ENCODE data around the gene MGAT4C. TPM values are rescaled to one million over a fixed set of nuclear protein-coding genes. Genes with fewer than 3 reads are reported as not detected.

MGAT4C gene
- total and polyA plus RNA-seq, 2 experiments from 2014 or later: 4.5 to 4.7 TPM

- Mint-ChIP-seq H3K36me3 (ENCODE audit: low read depth) (peaks cover 37% of the 10 kb centered on the region), H3K27ac (no peak overlapping the region), H3K4me3 (no peak overlapping the region), H3K27me3 (ENCODE audit: insufficient read depth, low read depth, poor library complexity) (no peaks in the 10 kb centered on the region), H3K9me3 (peaks cover 25% of the 10 kb centered on the region), H3K4me1 (no peaks in the 10 kb centered on the region; the same call in 2 of the 3 replicates)
- Histone ChIP-seq H3K4me2 (no peak overlapping the region), H3K9me2 (ENCODE audit: insufficient read depth) (peaks cover 13% of the 10 kb centered on the region; the same call in 1 of the 2 replicates), H3K4me3 (no peak overlapping the region), H3K79me2 (replicated peaks; ENCODE audit: insufficient read depth) (no peaks in the 10 kb centered on the region), H4K20me1 (replicated peaks; ENCODE audit: insufficient read depth) (no peaks in the 10 kb centered on the region), H2AFZ (no peak overlapping the region), H3K27me3 (ENCODE audit: insufficient read depth) (no peaks in the 10 kb centered on the region), H3K36me3 (ENCODE audit: insufficient read depth) (peaks cover 7% of the 10 kb centered on the region; the same call in 1 of the 2 replicates), H3K27ac (ENCODE audit: low read depth) (no peak overlapping the region), H3K4me1 (ENCODE audit: insufficient read depth) (no peaks in the 10 kb centered on the region), H3F3A (replicated peaks; ENCODE audit: low read depth) (no peaks in the 10 kb centered on the region)
- ATAC-seq: no peak
- no peak for TF ChIP-seq REST (IDR thresholded peaks at IDR 0.05; ENCODE audit: unreplicated experiment)
- TF ChIP-seq ZNF331 (CRISPR knock-in tag; IDR thresholded peaks at IDR 0.05; ENCODE audit: low read depth): no peak
- no peak for TF ChIP-seq STAT1 (IDR thresholded peaks at IDR 0.05; ENCODE audit: unreplicated experiment)
- no peak for TF ChIP-seq EZH2phosphoT487 (IDR thresholded peaks at IDR 0.05; ENCODE audit: unreplicated experiment)
- DNase-seq (ENCODE audit: low spot score): no peak
Observed at GRCh38 chr12:86044396-86044795, 211.8 kb downstream of the MGAT4C start.

GRCh38 chr12:86042062-86042461 is 214.1 kb downstream of the MGAT4C start:
- Histone ChIP-seq H3K27me3 (ENCODE audit: insufficient read depth) (no peaks in the 10 kb centered on the region), H3K9me2 (ENCODE audit: insufficient read depth) (peaks cover 13% of the 10 kb centered on the region; the same call in 1 of the 2 replicates), H3K36me3 (ENCODE audit: insufficient read depth) (peaks cover 7% of the 10 kb centered on the region; the same call in 1 of the 2 replicates), H3K4me1 (ENCODE audit: insufficient read depth) (no peaks in the 10 kb centered on the region), H3F3A (replicated peaks; ENCODE audit: low read depth) (no peaks in the 10 kb centered on the region), H4K20me1 (replicated peaks; ENCODE audit: insufficient read depth) (no peaks in the 10 kb centered on the region), H3K4me2 (no peak overlapping the region), H3K4me3 (no peak overlapping the region), H3K79me2 (replicated peaks; ENCODE audit: insufficient read depth) (no peaks in the 10 kb centered on the region), H3K27ac (ENCODE audit: low read depth) (no peak overlapping the region), H2AFZ (no peak overlapping the region)
- no peak for TF ChIP-seq ETS1 (IDR thresholded peaks at IDR 0.05)
- TF ChIP-seq CTCF (conservative IDR thresholded peaks at IDR 0.05; ENCODE audit: low read depth in 2 of 2): no peak
- peaks cover 44% of the 10 kb centered on the region for H3K9me3 Mint-ChIP-seq
- H3K36me3 Mint-ChIP-seq (ENCODE audit: low read depth): peaks cover 51% of the 10 kb centered on the region
- DNase-seq (ENCODE audit: low spot score): no peak
- no peaks in the 10 kb centered on the region; the same call in 2 of the 3 replicates for H3K4me1 Mint-ChIP-seq
- H3K27ac Mint-ChIP-seq: no peak overlapping the region
- ATAC-seq: no peak
- H3K27me3 Mint-ChIP-seq (ENCODE audit: insufficient read depth, low read depth, poor library complexity): no peaks in the 10 kb centered on the region
- H3K4me3 Mint-ChIP-seq: no peak overlapping the region

Measured in GM23338 (cell line).